Right kidney (tissue), 1 donor: ENCODE results near the gene ATF7IP2.
"Not testable (repeated sequence)": the region's sequence is repeated elsewhere in the genome, so short reads cannot be mapped to it uniquely, and the experiment has no call there.

Experiments used
- DNase-seq: peaks from one replicate; pipeline ENCODE4 v3.0.0-alpha.2; 2016

ATF7IP2 gene

DNA sequence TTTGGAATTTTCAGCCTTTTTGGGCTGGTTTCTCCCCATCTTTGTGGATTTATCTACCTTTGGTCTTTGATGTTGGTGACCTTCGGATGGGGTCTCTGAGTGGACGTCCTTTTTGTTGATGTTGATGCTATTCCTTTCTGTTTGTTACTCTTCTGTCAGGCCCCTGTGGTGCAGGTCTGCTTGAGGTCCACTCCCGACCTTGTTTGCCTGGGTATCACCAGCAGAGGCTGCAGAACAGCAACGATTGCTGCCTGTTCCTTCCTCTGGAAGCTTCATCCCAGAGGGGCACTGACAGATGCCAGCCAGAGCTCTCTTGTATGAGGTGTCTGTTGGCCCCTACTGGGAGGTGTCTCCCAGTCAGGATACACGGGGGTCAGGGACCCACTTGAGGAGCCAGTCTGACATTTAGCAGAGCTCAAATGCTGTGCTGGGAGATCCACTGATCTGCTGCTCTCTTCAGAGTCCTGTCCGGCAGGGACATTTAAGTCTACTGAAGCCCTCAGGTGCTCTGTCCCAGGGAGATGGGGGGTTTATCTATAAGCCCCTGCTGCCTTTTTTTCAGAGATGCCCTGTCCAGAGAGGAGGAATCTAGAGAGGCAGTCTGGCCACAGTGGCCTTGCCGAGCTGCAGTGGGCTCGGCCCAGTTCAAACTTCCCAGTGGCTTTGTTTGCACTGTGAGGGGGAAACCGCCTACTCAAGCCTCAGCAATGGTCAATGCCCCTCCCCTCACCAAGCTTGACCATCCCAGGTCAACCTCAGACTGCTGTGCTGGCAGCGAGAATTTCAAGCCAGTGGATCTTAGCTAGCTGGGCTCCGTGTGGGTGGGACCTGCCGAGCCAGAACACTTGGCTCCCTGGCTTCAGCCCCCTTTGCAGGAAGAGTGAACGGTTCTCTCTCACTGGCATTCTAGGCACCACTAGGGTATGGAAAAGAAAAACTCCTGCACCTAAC, 66.6 kb downstream of the ATF7IP2 start:
- DNase-seq = not testable (repeated sequence)

DNA sequence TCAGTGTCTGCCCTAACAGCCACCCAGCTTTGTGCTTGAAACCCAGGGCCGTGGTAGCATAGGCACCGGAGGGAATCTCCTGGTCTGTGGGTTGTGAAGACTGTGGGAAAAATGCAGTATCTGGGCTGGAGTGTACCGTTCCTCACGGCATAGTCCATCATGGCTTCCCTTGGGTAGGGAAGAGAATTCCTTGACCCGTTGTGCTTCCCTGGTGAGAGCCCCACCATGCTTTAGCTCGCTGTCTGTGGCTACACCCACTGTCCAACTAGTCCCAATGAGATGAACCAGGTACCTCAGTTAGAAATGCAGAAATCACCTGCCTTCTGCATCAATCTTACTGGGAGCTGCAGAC, 67.3 kb downstream of the ATF7IP2 start:
- no peak for DNase-seq

DNA sequence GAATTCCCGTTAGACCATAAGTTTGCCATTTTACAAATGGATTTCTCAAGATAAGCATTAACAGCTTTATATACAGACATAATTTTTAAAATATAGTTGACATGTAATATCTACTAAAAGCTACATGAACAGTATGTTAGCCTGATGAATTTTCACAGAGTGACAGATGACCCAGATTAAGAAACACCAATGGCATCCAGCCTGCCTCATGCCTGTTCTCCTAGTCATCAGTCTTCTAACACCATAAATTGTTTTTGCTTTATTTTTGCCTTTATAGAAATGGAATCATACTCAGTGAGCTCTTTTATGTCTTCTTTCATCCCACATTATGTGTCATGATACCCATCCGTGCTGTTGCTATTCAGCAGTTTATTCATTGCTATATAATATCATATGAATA, 80.0 kb downstream of the ATF7IP2 start:
- DNase-seq = no peak

DNA sequence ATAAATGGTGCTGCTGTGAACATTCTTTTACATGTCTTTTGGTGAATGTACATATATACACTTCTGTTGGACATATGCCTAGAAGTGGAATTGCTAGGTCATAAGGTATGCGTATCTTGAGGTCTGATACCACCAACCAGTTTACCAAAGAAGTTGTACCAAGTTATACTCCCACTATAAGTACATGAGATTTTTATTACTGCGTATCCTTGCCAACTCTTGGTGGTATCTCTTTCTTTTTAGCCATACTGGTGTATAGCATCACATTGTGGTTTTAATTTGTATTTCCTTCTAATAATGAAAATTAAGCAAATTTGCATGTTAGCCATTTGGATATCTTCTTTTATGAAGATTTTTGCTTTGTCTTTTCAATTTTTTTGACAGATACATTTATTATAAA, 80.5 kb downstream of the ATF7IP2 start:
- DNase-seq = no peak

DNA sequence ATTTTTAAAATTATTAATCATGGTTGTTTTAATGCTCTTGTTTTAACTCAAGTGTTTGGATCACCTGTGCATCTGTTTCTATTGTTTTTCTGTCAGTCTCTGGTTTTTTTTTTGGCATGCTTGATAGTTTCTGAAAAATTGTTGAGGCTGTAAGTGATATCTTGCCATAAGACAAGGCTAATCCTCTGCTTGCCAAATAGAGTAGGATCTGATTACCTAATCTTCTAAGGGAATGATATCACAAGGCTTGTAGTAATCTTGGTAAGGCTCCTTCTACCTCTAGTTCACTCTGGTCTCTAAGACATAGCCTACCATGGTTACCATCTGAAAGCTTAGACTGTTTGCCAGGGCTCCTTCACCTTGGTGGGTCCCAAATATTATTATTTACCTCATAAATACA, 81.0 kb downstream of the ATF7IP2 start:
- DNase-seq = no peak

DNA sequence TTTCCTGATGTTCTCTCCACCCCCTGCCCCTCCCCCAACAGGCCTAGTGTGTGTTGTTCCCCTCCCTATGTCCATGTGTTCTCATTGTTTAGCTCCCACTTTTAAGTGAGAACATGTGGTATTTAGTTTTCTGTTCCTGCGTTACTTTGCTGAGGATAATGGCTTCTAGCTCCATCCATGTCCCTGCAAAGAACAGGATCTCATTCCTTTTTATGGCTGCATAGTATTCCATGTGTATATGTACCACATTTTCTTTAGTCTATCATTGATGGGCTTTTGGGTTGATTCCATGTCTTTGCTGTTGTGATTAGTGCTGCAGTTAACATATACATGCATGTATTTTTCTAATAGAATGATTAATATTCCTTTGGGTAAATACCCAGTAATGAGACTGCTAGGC, 90.8 kb downstream of the ATF7IP2 start:
- DNase-seq = not testable (repeated sequence)

DNA sequence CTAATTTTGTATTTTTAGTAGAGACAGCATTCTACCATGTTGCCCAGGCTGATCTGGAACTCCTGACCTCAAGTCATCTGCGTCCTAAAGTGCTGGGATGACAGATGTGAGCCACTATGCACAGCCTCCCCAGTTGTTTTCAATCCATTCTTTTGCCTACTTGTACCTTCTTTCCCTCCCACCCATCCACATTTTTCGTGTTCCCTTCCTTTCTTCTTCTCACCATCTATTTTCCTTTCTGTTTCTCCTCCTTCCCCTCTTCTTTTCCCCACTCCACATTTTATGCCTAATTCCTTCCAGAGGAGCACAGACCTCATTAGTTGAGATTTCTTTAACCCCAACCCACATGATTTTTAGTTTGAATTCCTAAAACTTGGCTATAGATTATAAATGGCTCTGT, 94.3 kb downstream of the ATF7IP2 start:
- DNase-seq = no peak

DNA sequence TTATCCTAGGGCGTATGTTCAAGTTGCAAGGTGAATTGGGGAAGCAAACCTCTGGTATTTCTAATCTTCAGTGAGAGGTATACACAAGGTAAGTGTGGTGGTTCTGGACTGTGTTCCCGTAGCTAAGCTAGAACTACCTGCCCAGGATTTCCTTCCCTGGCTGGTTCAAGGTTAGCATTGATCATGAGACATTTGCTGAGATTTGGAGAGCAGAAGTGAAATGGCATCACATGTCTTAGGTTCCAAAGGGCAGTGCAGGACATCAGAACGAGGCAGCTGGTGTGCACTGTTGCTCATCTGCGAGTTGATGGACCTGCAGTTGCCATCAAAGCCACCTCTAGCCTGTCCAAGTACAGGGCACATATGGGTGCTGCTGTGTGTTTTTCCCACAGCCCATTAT, 99.3 kb downstream of the ATF7IP2 start:
- DNase-seq = no peak

DNA sequence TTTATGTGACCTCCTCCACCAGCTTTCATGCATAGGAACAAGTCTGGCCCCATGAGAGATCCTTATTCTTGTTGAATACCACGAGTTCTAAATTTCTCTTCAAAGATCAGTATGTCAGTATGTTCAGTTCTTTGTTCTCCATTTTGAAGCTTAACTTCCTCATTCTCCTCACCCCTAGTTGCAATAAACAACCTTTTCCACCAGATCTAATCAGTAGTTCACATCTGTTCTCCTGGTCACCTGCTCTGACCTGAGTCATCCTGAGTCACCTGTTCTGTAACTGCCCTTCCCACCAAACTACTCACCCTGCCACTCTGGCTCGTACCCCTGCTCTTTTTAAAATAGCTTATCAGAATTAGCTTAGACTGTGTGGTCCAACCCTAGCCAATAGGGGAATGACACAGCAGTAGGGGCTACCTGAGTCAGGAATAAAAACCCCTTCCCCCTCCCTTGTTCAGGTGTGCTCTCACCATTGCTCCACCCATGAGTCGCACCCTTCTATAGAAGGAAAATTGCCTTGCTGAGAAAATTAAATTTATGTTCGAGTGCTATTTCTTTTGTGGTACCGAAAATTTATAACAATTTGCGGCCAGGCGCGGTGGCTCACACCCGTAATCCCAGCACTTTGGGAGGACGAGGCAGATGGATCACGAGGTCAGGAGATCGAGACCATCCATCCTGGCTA, 100.0 kb downstream of the ATF7IP2 start:
- DNase-seq = no peak

DNA sequence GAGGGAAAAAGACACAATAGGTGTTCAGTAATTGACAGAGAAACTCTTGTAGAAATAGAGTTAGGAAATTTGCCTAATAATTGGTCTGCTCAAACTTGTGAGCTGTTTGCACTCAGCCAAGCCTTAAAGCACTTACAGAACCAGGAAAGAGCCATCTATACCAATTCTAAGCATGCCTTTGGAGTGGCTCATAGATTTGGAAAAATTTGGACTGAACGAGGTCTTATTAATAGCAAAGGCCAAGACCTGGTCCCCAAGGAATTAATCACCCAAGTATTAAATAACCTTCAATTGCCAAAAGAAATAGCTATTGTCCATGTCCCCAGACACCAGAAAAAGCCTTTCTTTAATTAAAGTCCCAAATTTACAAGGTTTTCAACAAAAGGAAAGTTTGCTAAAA, 104.3 kb downstream of the ATF7IP2 start:
- no peak for DNase-seq

DNA sequence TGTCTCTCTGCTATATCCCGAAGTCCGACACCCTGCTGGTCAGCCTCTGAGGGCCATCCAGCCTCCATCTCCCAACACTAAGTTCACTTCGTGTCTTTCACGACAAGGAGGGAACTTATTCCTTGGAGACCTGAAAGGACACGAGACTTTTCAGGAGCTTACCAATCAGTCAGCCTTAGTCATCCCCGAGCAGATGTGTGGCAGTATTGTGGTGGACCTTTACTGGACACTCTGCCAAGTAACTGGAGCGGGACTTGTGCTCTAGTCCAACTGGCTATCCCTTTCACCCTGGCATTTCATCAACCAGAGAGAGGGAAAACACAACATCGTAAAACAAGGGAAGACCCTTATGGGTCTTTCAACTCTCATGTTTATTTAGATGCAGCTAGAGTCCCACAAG, 107.4 kb downstream of the ATF7IP2 start:
- DNase-seq = no peak

DNA sequence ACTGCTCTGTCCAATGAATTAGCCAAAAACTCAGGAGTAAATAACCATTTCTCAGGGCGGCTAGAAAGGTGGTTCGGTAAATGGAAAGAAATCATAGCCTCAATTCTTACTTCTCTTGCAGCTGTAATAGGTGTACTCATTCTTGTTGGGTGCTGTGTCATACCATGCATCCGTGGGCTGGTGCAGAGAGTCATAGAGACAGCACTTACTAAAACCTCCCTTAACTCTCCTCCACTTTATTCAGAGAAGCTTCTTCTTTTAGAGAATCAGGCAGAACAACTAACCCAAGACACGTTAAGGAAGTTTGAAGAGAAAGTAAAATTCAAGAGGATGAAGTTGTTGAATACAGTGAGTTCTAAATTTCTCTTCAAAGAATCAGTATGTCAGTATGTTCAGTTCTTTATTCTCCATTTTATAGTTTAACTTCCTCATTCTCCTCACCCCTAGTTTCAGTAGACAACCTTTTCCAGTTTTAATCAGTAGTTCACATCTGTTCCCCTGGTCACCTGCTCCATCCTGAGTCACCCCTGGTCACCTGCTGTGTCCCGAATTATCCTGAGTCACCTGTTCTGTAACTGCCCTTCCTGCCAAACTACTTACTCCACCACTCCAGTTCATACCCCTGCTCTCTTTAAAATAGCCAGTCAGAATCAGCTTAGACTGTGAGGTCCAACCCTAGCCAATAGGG, 108.6 kb downstream of the ATF7IP2 start:
- DNase-seq = no peak

DNA sequence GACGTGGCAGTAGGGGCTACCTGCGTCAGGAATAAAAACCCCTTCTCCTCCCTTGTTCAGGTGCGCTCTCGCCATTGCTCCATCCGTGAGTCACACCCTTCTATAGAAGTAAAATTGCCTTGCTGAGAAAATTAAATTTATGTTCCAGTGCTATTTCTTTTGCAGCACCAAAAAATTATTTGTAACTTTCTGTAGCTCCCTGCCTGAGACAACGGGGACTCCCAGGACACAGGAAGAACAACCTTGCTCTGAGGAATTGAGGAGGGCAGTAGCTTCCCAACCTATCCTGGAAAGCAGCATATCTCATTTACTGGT, 109.1 kb downstream of the ATF7IP2 start:
- no peak for DNase-seq

DNA sequence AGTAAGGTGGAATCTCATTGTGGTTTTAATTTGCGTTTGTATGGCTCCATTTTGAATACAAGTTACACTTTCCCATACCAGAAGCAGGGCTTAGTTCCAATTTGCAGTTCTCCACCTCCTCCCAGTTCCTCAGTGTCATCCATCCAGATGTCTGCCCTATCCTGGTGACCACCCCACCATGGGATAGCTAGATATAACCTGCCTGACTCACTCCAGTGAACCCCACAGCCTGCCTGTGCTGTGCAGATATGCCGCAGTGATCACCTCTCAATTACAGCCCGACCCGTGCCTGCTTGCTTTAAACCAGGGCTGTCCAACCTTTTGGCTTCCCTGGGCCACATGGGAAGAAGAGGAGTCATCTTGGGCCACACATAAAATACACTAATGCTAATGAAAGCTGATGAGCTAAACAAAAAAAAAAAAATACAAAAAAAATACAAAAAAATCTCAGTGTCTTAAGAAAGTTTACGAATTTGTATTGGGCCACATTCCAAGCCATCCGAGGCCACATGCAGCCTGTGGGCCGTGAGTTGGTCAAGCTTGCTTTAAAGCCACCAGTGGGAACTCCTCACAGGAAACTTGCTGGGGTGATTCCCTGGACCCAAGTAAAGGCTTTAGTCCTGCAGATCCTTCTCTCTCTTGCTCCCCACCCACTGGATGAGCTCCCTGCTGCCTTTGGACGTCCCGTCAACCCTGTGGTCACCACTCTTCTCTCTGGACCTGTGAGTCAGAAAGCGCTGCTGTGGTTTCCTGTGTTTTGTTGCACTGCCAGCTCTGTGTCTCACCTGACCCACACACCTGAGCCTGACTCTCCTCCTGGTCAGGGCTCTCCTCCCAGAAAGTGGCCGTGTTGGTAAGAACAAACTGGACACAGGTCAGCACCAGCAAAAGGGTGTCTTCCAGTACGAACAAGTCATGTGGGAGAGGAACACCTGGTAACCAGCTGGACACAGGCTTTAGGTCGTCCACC, 111.6 kb downstream of the ATF7IP2 start:
- DNase-seq = peak; percentile 15

DNA sequence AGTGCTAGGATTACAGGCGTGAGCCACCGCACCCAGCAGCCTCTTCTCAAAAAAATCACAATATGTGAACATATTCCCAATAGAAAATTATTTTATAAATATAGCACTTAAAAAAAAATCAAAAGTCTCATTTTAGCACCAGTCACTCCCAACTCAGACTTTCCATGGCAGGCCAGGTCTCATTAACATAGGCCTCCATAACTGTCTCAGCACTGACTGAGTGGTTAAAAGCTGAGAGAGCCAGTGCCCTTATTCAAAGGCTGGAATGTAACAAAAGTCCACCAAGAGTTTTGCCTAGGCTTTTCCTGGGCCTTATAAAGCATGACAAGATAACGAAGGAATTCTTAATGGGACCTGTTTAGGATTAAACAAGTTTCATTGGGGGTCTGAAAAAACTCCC, 114.7 kb downstream of the ATF7IP2 start:
- no peak for DNase-seq

DNA sequence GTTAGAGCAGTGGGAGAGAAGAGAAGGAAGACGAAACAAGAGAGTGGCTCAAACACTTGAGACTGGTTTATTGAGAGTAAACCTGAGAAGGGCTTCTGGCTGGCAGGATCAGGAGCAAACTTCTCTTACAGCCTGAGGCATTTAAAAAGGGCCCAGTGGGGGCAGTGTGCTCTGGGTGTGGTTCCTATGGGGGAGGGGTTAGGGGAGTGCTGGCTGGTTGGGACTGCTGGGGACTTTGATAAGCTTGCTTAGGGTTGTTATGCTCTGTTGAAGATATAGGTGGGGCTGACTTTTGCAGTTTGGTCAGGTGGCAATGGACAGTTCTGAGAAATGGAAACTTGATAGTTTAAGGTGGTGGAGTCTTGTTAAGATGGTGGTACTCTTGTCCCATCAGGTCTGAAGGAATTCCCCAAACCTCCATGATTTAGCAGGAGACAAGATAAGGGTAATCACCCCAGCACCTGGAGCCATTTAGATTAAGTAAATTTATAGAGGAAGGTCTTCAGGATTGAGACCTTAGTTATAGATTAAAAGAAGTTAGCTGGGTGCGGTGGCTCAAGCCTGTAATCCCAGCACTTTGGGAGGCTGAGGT, 115.3 kb downstream of the ATF7IP2 start:
- DNase-seq = no peak

DNA sequence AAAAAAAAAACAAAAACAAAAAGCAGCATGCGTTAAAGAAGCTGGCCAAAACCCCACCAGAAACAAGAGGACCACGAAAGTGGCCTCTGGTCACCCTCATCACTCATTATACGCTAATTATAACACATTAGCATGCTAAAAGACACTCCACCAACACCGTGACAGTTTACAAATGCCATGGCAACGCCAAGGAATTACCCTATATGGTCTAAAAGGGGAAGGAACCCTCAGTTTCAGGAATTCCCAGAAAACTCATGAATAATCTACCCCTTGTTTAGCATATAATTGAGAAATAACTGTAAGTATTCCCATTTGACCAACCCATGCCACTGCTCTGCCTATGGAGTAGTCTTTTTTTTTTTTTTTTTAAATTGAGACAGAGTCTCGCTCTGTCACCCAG, 116.9 kb downstream of the ATF7IP2 start:
- no peak for DNase-seq

DNA sequence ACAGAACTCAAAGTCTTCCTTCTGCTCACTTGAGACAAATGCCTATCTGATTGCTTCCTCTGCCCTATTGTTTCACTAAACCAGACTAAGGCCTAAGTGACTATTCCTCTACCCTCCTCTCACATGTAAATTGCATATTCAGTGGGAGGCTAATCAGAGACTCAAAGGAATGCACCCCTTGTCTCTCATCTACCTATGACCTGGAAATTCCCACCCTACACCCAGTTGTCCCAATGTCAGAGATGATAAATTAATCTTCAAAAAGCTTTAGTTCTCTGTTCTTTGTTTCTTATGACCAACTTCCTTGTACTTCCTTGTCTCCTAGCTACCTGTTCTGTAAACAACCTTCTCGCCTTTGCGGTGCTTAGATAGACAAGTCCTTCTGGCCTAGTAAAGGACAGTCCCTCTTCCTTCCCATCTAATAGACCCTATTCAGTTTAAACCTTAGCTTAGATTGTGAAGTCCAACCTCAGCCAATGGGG, 118.6 kb downstream of the ATF7IP2 start:
- DNase-seq = no peak

DNA sequence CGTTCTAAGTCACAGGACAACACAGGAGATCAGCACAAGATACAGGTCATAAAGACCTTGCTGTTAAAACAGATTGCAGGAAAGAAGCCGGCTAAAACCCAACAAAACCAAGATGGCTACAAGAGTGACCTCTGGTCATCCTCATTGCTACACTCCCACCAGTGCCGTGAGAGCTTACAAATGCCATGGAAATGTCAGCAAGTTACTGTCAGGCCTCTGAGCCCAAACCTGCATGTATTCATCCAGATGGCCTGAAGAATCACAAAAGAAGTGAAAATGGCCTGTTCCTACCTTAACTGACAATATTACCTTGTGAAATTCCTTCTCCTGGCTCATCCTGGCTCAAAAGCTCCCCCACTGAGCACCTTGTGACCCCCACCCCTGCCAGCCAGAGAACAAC, 119.4 kb downstream of the ATF7IP2 start:
- not testable (repeated sequence) for DNase-seq

DNA sequence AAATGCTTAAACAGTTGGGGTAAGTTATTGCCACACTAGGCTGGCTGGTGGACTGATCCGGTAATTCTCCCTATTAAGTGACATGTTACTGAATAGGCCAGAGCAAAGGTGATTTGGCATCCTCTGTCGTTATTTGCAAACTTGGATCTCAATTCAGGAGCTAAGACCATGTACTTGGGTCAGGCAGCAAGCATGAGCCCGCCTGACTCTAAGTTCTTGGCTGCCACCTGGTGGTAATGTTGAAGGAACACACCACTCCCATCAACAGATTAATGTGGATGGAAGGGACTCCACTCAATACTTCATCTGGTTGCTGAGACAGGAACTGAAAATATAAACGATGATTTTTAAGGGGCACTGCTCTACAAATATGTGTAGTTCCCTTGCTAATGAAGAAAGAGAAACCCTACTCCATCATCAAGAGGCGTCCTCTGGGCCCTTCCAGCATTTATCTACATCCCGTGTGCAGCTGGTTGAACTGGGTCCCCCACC, 123.7 kb downstream of the ATF7IP2 start:
- peak; percentile 37 for DNase-seq

DNA sequence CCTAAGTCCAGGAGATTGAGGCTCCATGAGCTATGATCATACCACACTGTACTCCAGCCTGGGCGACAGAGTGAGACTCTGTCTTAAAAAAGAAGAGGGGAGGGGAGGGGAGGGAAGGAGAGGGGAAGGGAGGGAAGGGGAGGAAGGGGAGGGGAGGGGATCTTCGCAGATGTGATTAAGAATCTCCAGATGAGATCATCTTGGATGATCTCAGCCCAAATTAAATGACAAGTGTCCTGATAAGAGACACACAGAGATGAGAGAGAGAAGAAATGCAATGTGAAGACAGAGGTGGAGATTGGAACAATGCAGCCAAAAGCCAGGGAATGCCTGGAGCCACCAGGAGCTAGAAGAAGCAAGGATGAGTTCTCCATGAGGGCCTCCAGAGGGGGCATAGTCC, 124.4 kb downstream of the ATF7IP2 start:
- no peak for DNase-seq

DNA sequence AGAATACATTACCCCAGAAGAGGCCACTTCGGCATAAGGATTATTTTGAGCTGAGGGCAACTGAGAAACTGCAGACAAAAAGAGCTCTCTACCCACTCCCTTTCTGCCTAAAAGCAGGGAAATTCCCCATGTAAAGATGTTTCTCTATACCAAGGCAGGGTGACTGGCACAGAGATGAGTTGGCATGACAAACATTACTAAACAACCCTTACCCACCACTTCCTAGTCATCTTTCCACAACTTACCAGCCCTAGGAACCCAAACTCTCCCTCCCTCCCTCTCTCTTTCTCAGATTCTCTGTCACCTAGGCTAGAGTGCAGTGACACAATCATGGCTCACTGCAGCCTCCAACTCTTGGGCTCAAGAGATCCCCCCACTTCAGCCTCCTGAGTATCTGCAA, 126.0 kb downstream of the ATF7IP2 start:
- no peak for DNase-seq
